CMK (cell line): Measurements from ENCODE around the gene ANKS1B.

Experiments used
- DNase-seq: peaks from one replicate; pipeline ENCODE4 v3.0.0-alpha.2; 2010; ENCODE audit warnings: low read depth

Gene ANKS1B

DNA sequence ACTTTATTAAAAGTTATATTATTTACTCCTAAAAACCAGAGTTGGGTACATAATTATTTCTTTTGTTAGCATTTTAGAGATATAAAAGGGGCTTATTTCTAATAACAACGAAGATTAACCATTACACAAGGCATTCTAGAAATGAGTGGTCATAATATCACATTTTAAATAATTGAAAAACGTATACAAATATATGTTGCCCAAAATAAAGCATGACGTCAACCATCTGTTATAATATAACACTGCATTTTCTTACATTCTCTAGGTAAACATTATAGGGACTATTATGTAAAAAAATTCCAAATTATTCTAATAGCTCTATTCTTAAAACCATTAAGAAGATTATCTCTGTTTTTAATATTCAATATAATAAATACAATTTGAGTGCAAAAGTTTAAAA lies 792.2 kb downstream of the ANKS1B start:
- DNase-seq: no peak

GRCh38 chr12:99176871-99177270 lies 807.9 kb downstream of the ANKS1B start:
- DNase-seq: no peak

GRCh38 chr12:99170461-99170860 lies 814.3 kb downstream of the ANKS1B start:
- DNase-seq: no peak

DNA sequence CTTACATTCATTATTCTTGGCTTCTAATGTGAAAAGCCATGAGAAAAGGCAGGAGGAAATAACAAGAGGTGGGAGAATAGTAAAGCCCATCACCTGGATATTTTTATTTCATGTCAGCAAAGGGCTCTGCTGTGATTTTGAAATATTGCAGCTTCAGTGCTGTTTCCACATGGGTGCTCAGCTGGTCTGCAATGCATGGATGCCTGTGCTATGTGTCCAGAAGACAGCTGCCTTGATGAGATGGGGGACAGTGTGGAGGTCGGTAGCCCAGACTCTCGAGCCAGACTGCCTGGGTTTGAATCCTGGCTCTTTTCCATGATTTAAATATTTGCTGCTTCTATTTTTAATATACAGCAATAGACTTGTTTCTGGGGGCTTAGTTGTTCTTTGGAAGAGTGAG lies 814.7 kb downstream of the ANKS1B start:
- no peak for DNase-seq

- no peak for DNase-seq
Observed at GRCh38 chr12:99157946-99158345, 826.8 kb downstream of the ANKS1B start.

DNA sequence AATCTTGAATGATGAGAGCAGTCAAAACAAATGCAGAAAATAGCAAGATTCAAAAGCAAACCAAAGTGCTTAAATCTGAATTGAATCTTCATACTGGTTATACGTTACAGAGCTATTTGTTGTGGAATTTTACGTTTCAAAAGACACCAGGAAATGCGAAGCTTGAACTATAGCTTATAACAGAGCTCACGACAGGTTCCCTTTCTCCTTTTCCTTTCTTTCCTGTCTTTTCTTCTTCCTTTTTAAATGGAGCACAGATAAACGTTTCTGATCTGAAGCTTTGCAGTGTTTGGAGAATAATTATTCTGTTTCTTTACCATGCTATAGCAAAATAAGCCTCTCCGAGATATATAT lies 829.8 kb downstream of the ANKS1B start:
- no peak for DNase-seq

GRCh38 chr12:99154216-99154982 lies 830.3 kb downstream of the ANKS1B start:
- no peak for DNase-seq

- no peak for DNase-seq
Observed at GRCh38 chr12:99153293-99153692, 831.4 kb downstream of the ANKS1B start.

DNA sequence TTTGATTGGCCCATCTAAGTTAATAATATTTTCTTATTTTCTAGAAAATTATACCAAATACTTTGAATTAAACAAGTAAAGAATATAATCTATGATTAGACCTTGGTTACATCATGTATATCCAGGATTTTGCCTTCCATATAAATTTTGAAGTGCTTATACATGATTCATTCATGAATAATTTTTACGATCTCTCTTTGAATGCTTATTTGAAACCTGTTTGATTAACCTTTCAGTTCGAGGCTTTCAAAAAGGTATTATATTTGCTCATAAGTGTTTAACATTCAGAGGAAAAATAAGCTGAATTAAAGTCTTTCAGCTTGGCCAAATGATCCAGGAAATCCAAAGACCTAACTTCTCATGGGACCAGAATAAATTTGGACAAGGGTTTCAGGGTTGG lies 832.4 kb downstream of the ANKS1B start:
- DNase-seq: no peak

DNA sequence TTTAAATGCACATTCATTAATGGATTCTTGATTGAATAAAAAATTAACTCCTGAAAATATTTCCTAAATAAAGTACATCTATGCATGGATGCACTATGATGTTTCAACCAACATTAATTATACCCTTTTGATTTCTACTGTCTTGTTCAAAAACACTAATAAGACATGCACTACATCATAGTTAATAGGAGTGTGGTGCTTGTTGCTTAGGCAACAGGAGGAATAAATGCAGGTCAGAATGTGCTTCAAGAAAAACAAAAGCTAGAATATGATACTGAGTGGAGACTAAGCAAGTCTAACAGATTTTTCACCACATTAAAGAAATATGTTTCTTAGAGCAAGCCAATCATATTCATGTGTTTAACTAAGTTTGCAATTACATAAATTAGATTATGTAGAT lies 833.0 kb downstream of the ANKS1B start:
- no peak for DNase-seq

GRCh38 chr12:99147130-99147529 lies 837.6 kb downstream of the ANKS1B start:
- DNase-seq: no peak

- DNase-seq: no peak
Observed at GRCh38 chr12:99146730-99147129, 838.0 kb downstream of the ANKS1B start.

- DNase-seq: no peak
Observed at GRCh38 chr12:99146185-99146584, 838.6 kb downstream of the ANKS1B start.

DNA sequence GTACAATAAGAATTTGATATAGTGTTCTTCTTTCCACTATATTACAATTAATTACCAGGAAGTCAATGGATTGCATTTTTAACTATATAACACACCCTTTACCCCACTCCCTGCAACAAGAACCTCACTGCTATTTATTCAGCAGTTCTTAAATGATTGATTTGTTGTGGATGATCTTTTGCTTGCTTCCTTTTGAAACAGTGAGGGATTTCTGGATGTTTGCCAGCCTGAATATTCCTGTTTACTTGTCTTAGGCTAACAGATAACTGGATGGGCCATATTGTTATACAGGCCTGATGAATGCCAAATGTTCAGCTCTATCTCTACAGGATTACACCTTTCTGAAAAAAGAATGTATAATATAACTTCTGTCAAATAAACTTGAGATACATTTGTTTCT lies 842.1 kb downstream of the ANKS1B start:
- DNase-seq: no peak

GRCh38 chr12:99140017-99140720 lies 844.6 kb downstream of the ANKS1B start:
- DNase-seq: no peak

DNA sequence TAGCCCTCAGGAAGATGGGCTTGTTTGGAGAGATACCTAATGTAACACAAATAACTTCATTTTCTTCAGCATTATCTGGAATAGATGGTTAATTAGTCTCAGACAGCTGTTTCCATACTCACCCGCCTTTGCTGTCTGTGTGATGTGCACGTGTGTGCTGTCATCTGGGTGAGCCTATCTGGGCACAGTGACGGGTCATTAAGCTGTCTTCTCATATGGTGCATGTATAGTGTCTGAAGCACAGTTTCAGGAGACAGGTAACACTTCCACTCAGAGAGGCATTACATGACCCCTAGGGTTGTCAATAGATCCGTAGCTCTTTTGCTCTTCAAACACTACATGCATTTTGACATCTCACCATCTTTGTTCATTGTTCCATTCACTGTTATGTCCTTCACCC lies 846.3 kb downstream of the ANKS1B start:
- no peak for DNase-seq

DNA sequence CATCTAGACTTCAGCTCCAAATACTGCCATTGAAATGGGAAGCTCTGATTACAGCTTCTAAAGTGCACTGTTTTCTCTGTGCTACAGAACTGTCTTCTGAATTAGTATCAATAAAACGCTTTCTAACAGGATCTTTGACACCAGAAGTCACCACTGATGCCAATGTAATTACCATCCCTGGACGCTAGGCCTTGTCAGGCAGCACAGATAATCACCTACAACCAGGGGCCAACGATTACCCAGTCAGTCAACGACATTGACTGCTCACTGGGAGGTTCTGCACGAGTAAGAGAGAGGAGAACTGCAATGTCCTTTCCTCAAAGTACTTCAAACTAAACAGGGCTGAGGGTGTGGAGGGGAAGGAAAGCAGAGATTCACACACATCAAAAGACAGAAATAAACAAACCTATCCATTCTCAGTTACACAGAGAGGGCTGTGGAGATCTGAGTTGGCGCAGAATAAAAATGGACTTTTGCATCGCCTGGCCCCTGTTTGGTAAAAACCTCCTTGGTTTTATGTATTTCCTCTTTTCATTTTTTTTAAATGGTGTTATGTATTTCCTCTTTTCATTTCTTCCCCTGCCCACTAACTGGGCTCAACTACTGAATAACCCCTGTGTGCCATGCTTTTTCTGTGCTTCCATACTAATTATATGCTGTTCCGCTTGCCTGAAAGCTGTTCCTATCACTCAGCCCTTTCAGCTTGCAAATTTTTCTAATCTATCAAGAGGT lies 847.4 kb downstream of the ANKS1B start:
- no peak for DNase-seq

DNA sequence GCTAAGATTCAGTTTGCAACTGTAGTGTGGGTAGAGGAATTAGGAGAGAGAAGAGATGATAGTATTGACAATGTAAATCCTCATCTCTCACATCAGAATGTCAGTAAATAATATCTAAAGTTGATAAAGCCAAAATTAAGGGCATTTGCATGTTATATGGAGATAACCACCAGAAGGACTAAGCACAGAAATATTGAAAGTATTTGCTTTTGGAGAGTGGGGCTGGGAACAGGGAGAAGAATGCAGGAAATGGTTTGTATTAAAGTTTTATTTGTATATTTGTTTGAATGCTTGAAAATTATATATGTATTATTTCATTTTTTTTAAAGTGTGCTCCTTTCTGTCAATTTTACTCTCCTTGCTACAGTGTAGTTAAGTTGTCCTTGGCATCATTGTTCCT lies 848.2 kb downstream of the ANKS1B start:
- DNase-seq: no peak

DNA sequence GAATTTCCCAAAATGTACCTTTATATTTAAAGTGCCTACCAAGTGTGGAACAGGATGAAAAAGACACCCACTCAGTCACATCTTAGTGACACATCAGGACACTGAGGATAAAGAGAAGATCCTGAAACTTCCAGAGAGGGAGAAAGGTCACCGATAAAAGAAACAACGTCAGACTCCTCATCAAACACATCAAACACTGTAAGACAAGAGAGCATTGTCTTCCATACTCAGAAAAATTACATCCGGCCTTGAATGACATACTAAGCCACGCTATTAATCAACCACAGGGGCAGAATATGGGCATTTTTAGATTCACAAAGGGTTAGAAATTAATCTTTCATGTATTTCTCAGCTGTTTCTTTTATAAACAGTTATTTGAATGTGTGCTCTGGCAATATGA lies 849.4 kb downstream of the ANKS1B start:
- DNase-seq: no peak

- no peak for DNase-seq
Observed at GRCh38 chr12:99133401-99133800, 851.3 kb downstream of the ANKS1B start.

- no peak for DNase-seq
Observed at GRCh38 chr12:99131751-99132199, 853.0 kb downstream of the ANKS1B start.

DNA sequence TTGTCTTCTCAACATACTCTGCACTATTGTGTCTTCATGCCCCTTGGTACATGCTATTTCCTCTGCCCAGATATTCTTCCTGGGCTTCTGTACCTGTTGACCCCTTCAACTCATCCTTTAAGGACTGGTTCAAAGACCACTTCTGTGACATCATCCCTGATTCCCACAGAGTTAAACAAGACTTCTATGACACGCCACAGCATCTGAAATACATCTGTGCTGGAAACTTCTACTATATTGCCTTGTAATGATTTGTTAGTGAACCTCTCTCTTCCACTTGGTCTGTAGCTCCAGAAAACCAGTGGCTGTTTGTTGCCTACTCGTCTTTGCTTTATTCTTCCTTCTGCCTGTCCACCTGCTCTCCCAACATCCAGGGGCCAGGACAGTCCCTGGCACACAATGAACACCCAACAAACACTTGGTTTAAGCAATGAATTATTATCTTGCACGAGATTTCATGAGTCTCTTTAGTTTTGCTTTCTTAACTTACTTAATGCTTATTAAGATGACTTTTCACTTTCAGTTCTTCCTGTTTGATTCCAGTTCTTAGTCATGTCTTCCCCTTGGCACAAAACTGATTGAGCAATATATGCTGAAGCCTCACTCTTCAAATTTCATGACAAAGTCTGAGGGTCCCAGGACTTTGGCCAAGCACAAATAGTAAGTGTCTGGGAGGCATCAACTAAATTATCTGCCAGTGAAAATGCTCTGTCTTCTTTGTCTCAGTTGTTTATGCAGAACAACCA lies 853.8 kb downstream of the ANKS1B start:
- no peak for DNase-seq
